Neutrophil (primary cell): ENCODE results near the gene SOX4.

ENCODE experiments used
- H3K27ac ChIP-seq: fragments of 200-600 bp; sonication (generic); 2 replicates; pipeline ENCODE4 v1.5.1; 2016; ENCODE audit warnings: mild to moderate bottlenecking, moderate library complexity
- H3K27me3 ChIP-seq: fragments of 200-600 bp; sonication (generic); 2 replicates; pipeline ENCODE4 v1.6.0; 2016; ENCODE audit warnings: mild to moderate bottlenecking
- H3K36me3 ChIP-seq: fragments of 200-600 bp; sonication (generic); 2 replicates; pipeline ENCODE4 v1.5.1; 2017
- H3K4me1 ChIP-seq, 2 experiments: fragments of 200-600 bp in 1 of 2; sonication (generic) in 1 of 2; 1 replicate in 1 of 2; 2 replicates in 1 of 2; pipeline versions ENCODE4 v1.5.1 to v1.6.1; 2013 to 2016; ENCODE audit warnings: low read depth in 1 of 2, low read length in 1 of 2, mild to moderate bottlenecking in 1 of 2, moderate library complexity in 1 of 2; ENCODE audit not compliant: control insufficient read depth in 1 of 2, insufficient read depth in 1 of 2
- H3K4me3 ChIP-seq, 2 experiments: fragments of 200-600 bp in 1 of 2; sonication (generic) in 1 of 2; 1 replicate in 1 of 2; 2 replicates in 1 of 2; pipeline ENCODE4 v1.5.1; 2013 to 2016; ENCODE audit warnings: low read depth in 1 of 2, low read length in 1 of 2, mild to moderate bottlenecking in 1 of 2, moderate library complexity in 1 of 2
- H3K9me3 ChIP-seq: fragments of 200-600 bp; sonication (generic); 2 replicates; pipeline ENCODE4 v1.5.1; 2016
- TF ChIP-seq, protein P1 (sequence below): fragments of 200-600 bp; sonication (generic); IDR thresholded peaks from 2 replicates; pipeline ENCODE4 v1.5.1; 2016; ENCODE audit warnings: antibody characterized with exemption

The SOX4 gene

DNA sequence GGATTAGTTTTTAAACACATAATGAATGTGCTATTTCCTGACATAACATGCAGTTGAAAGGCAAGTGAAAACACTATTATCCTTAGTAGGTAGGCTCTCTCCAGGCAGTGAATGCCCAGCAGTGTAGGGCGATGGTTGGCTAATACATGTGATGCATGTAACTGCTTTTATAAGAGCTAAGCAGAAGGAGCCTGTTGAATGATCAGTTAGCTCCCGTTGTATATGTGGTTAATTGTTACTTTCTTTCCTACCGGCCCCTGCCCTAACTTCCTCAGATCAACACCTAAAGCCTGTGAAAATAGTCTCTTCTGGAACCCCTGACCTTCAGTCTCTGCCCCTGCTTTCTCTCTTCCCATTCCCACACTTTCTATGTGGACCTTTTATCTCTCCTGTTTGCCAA is 10.5 kb downstream of the SOX4 start:
- Histone ChIP-seq H3K9me3 (no peaks in the 10 kb centered on the region), H3K4me3 (no peak overlapping the region), H3K27me3 (peaks cover 2% of the 10 kb centered on the region), H3K4me1 (no peaks in the 10 kb centered on the region), H3K36me3 (no peaks in the 10 kb centered on the region), H3K27ac (no peak overlapping the region)
- TF ChIP-seq, protein P1, sequence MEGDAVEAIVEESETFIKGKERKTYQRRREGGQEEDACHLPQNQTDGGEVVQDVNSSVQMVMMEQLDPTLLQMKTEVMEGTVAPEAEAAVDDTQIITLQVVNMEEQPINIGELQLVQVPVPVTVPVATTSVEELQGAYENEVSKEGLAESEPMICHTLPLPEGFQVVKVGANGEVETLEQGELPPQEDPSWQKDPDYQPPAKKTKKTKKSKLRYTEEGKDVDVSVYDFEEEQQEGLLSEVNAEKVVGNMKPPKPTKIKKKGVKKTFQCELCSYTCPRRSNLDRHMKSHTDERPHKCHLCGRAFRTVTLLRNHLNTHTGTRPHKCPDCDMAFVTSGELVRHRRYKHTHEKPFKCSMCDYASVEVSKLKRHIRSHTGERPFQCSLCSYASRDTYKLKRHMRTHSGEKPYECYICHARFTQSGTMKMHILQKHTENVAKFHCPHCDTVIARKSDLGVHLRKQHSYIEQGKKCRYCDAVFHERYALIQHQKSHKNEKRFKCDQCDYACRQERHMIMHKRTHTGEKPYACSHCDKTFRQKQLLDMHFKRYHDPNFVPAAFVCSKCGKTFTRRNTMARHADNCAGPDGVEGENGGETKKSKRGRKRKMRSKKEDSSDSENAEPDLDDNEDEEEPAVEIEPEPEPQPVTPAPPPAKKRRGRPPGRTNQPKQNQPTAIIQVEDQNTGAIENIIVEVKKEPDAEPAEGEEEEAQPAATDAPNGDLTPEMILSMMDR = no peak

DNA sequence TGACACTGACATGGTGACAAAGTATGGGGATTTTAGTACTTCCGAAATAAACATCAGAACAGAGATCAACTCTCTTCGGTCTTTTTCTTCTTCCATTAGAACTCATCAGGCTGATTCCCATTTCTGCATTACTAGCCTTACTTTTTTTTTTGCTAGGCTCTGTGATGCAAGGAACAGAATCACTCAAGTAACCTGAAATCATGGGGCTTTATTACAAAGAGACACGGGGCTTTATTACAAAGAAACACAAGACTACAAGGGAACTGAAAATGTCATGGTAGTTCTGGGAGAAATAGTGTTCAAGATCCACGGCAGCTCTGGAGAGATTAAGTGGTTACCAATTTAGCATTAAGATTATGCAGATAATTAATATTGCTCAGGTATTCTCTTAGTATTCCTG is 11.6 kb downstream of the SOX4 start:
- no peak overlapping the region for H3K4me3 ChIP-seq
- H3K9me3 ChIP-seq = no peaks in the 10 kb centered on the region
- TF ChIP-seq, protein P1 = no peak
- H3K27ac ChIP-seq = no peak overlapping the region
- no peaks in the 10 kb centered on the region for H3K36me3 ChIP-seq
- H3K27me3 ChIP-seq = no peaks in the 10 kb centered on the region
- no peaks in the 10 kb centered on the region for H3K4me1 ChIP-seq

DNA sequence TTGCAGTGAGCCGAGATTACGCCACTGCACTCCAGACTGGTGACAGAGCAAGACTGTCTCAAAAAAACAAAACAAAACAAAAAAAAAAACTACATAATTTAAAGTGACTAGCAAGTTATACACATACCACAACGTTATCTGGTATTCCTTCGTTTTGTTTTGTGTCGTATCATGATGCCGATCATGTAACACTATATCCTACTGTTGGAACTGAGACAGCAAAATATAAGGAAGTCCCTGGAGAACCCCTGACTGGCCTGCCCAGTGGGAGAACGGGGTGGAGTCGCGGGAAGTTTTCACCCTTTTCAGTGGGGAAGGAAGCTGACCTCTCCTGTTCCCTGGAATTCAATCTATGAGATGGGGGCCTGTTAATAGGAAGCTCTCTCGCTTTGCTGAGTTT is 15.1 kb downstream of the SOX4 start:
- Histone ChIP-seq H3K27ac (no peak overlapping the region), H3K4me3 (no peak overlapping the region), H3K36me3 (no peaks in the 10 kb centered on the region), H3K4me1 (peaks cover 6 to 10% of the 10 kb centered on the region in 2 experiments), H3K27me3 (no peaks in the 10 kb centered on the region), H3K9me3 (no peaks in the 10 kb centered on the region)
- TF ChIP-seq, protein P1 = no peak

- H3K4me1 ChIP-seq = peaks cover 6 to 10% of the 10 kb centered on the region in 2 experiments
- no peak overlapping the region for H3K4me3 ChIP-seq
- no peaks in the 10 kb centered on the region for H3K36me3 ChIP-seq
- no peaks in the 10 kb centered on the region for H3K9me3 ChIP-seq
- H3K27ac ChIP-seq = no peak overlapping the region
- peaks cover 5% of the 10 kb centered on the region for H3K27me3 ChIP-seq
- TF ChIP-seq, protein P1 = no peak
Measured at GRCh38 chr6:21609881-21610329, 16.4 kb downstream of the SOX4 start.

- Histone ChIP-seq H3K27me3 (peaks cover 6% of the 10 kb centered on the region), H3K4me3 (no peak overlapping the region), H3K27ac (no peak overlapping the region), H3K36me3 (no peaks in the 10 kb centered on the region), H3K4me1 (peaks cover 6 to 10% of the 10 kb centered on the region in 2 experiments), H3K9me3 (no peaks in the 10 kb centered on the region)
- TF ChIP-seq, protein P1 = no peak
Measured at GRCh38 chr6:21610341-21610740, 16.8 kb downstream of the SOX4 start.

GRCh38 chr6:21611485-21611884 is 17.9 kb downstream of the SOX4 start:
- H3K36me3 ChIP-seq = no peaks in the 10 kb centered on the region
- TF ChIP-seq, protein P1 = no peak
- H3K4me3 ChIP-seq = no peak overlapping the region
- peaks cover 13% of the 10 kb centered on the region for H3K27me3 ChIP-seq
- no peak overlapping the region for H3K27ac ChIP-seq
- H3K4me1 ChIP-seq = peaks cover 6 to 10% of the 10 kb centered on the region in 2 experiments
- no peaks in the 10 kb centered on the region for H3K9me3 ChIP-seq
